Activated CD8-positive, alpha-beta T cell treated with anti-CD3 and anti-CD28 coated beads for 36 hours (primary cell): ENCODE results near the gene RNF217. TPM values are rescaled to one million over a fixed set of nuclear protein-coding genes. Genes with fewer than 3 reads are reported as not detected.

ENCODE experiments used
- ATAC-seq: fragments of 200-7000 bp; cut with Tn5 transposase; one replicate; pipeline ENCODE4 v1.10.0; 2021; ENCODE audit warnings: mild to moderate bottlenecking, moderate library complexity
- CTCF ChIA-PET: fragments of 350-600 bp; sonication (Branson Sonifier 250); formaldehyde crosslinking; loops from one replicate; lab custom pipeline; 2021; ENCODE audit warnings: antibody characterized with exemption; lab: Charles Lee
- POLR2A ChIA-PET: fragments of 350-600 bp; sonication (Branson Sonifier 250); formaldehyde crosslinking; loops from one replicate; lab custom pipeline; 2021; ENCODE audit warnings: antibody characterized with exemption; lab: Charles Lee
- DNase-seq: peaks from one replicate; pipeline ENCODE4 v3.0.0-alpha.2; 2020
- H3K27ac Mint-ChIP-seq: one replicate; pipeline ENCODE4 v1.8.0; 2021; ENCODE audit warnings: mild to moderate bottlenecking, mixed read lengths
- H3K27me3 Mint-ChIP-seq: one replicate; pipeline ENCODE4 v1.8.0; 2021; ENCODE audit warnings: mixed read lengths
- H3K36me3 Mint-ChIP-seq: one replicate; pipeline ENCODE4 v1.8.0; 2021; ENCODE audit warnings: low read depth, mixed read lengths
- H3K4me1 Mint-ChIP-seq: one replicate; pipeline ENCODE4 v1.8.0; 2021; ENCODE audit warnings: low read depth, mixed read lengths
- H3K4me3 Mint-ChIP-seq: one replicate; pipeline ENCODE4 v1.8.0; 2021; ENCODE audit warnings: mild to moderate bottlenecking, moderate library complexity, mixed read lengths
- H3K9me3 Mint-ChIP-seq: one replicate; pipeline ENCODE4 v1.8.0; 2021; ENCODE audit warnings: mixed read lengths
- CTCF ChIP-seq: fragments of 200-600 bp; IDR thresholded peaks from one replicate; pipeline ENCODE4 v1.8.0; 2022; ENCODE audit warnings: antibody characterized with exemption, mild to moderate bottlenecking
- intact Hi-C: fragments of 100-400 bp; cut with micrococcal nuclease; formaldehyde crosslinking; loops from one replicate; pipeline ENCODE4 v1.10.0; 2022
- total RNA-seq, 2 experiments: library from RNA; stranded (reverse); gene quantifications; one replicate each; pipeline ENCODE4 v1.2.3, GENCODE V29; 2021

RNF217 gene
- total RNA-seq, 2 experiments from 2014 or later = 0.07 to 0.09 TPM

GRCh38 chr6:124999105-124999764 lies 37.0 kb downstream of the RNF217 start:
- no peak for TF ChIP-seq CTCF
- no peak overlapping the region for H3K4me3 Mint-ChIP-seq
- no peaks in the 10 kb centered on the region for H3K9me3 Mint-ChIP-seq
- ChIA-PET CTCF (interaction anchor here (0.7 kb wide), 1 partner anchor 71 kb away, joined by 3 read pairs; no protein-coding TSS in a partner anchor), POLR2A (no interaction called here)
- H3K4me1 Mint-ChIP-seq = no peaks in the 10 kb centered on the region
- no peak overlapping the region for H3K27ac Mint-ChIP-seq
- H3K27me3 Mint-ChIP-seq = no peaks in the 10 kb centered on the region
- intact Hi-C loops = no loop called here
- H3K36me3 Mint-ChIP-seq = no peaks in the 10 kb centered on the region
- no peak for ATAC-seq
- no peak for DNase-seq

- no peak for DNase-seq
- Mint-ChIP-seq H3K4me1 (no peaks in the 10 kb centered on the region), H3K4me3 (no peak overlapping the region), H3K9me3 (no peaks in the 10 kb centered on the region), H3K36me3 (no peaks in the 10 kb centered on the region), H3K27me3 (no peaks in the 10 kb centered on the region), H3K27ac (no peak overlapping the region)
- no peak for TF ChIP-seq CTCF
- ChIA-PET POLR2A (no interaction called here), CTCF (no interaction called here)
- intact Hi-C loops = no loop called here
- no peak for ATAC-seq
These were observed 39.6 kb downstream of the RNF217 start for GRCh38 chr6:125001684-125002405.

GRCh38 chr6:125002406-125002741 lies 40.1 kb downstream of the RNF217 start:
- no peaks in the 10 kb centered on the region for H3K27me3 Mint-ChIP-seq
- DNase-seq (no peak), ATAC-seq (no peak)
- H3K27ac Mint-ChIP-seq = no peak overlapping the region
- no peak for TF ChIP-seq CTCF
- H3K4me1 Mint-ChIP-seq = no peaks in the 10 kb centered on the region
- H3K9me3 Mint-ChIP-seq = no peaks in the 10 kb centered on the region
- H3K4me3 Mint-ChIP-seq = no peak overlapping the region
- intact Hi-C loops = no loop called here
- ChIA-PET CTCF (no interaction called here), POLR2A (no interaction called here)
- no peaks in the 10 kb centered on the region for H3K36me3 Mint-ChIP-seq

- no peak overlapping the region for H3K27ac Mint-ChIP-seq
- H3K9me3 Mint-ChIP-seq = no peaks in the 10 kb centered on the region
- no peak for DNase-seq
- no peaks in the 10 kb centered on the region for H3K27me3 Mint-ChIP-seq
- no peak for TF ChIP-seq CTCF
- intact Hi-C loops = no loop called here
- H3K36me3 Mint-ChIP-seq = no peaks in the 10 kb centered on the region
- no peaks in the 10 kb centered on the region for H3K4me1 Mint-ChIP-seq
- POLR2A ChIA-PET = no interaction called here
- H3K4me3 Mint-ChIP-seq = no peak overlapping the region
- CTCF ChIA-PET = no interaction called here
- ATAC-seq = no peak
These were observed 40.8 kb downstream of the RNF217 start for GRCh38 chr6:125003070-125003469.

- TF ChIP-seq CTCF = no peak
- Mint-ChIP-seq H3K36me3 (no peaks in the 10 kb centered on the region), H3K27me3 (no peaks in the 10 kb centered on the region), H3K27ac (no peak overlapping the region), H3K9me3 (no peaks in the 10 kb centered on the region), H3K4me1 (no peaks in the 10 kb centered on the region), H3K4me3 (no peak overlapping the region)
- no peak for DNase-seq
- ChIA-PET POLR2A (no interaction called here), CTCF (no interaction called here)
- no peak for ATAC-seq
- intact Hi-C loops = no loop called here
These were observed 42.0 kb downstream of the RNF217 start for GRCh38 chr6:125004198-125004597.
